Mucosa of descending colon (tissue), 3 donors: ENCODE results near the gene TMEM45A. TPM values are rescaled to one million over a fixed set of nuclear protein-coding genes. Genes with fewer than 3 reads are reported as not detected.

Experiments
- ATAC-seq: fragments of 200-7000 bp; cut with Tn5 transposase; one replicate; pipeline ENCODE4 v1.9.1; 2020; ENCODE audit warnings: mild to moderate bottlenecking, moderate library complexity
- DNase-seq, 3 donors: peaks; one replicate each; pipeline ENCODE4 v3.0.0-alpha.2; 2020
- H3K36me3 ChIP-seq: fragments of 200-600 bp; one replicate; pipeline ENCODE4 v1.8.0; 2021; ENCODE audit warnings: low read depth, mild to moderate bottlenecking
- H3K4me1 ChIP-seq: fragments of 200-600 bp; one replicate; pipeline ENCODE4 v1.8.0; 2021; ENCODE audit warnings: low read depth, mild to moderate bottlenecking
- H3K4me3 ChIP-seq: fragments of 200-600 bp; one replicate; pipeline ENCODE4 v1.8.0; 2021; ENCODE audit warnings: mild to moderate bottlenecking
- H3K9me3 ChIP-seq: fragments of 200-600 bp; one replicate; pipeline ENCODE4 v1.8.0; 2021; ENCODE audit warnings: mild to moderate bottlenecking
- intact Hi-C, 2 donors: fragments of 100-400 bp; cut with DNase I in 1 of 2; cut with micrococcal nuclease in 1 of 2; formaldehyde crosslinking; loops; one replicate each; pipeline versions ENCODE4 v1.11.0 to v1.11.1; 2022; cut with DNase I, micrococcal nuclease
- total RNA-seq, 3 donors: library from RNA; stranded (reverse); fragmentation: NEBNext Ultra II Directional in 2 of 3; extraction: Animal tissue kit (Norgen Biotek cat#: 25700) in 2 of 3; gene quantifications; one replicate each; pipeline versions ENCODE4 v1.2.1 to v1.2.4, GENCODE V29; 2021 to 2023
- TF ChIP-seq, protein P1 (sequence below): fragments of 200-600 bp; IDR thresholded peaks from one replicate; pipeline ENCODE4 v1.8.0; 2022; ENCODE audit warnings: antibody characterized with exemption, mild to moderate bottlenecking
- donor health status: DM: no; HTN: no; CAD: no; lungs with moderate emphysema.
- donor health status: DM: no; HTN: no; CAD: no.
- donor health status: DM: no; HTN: yes; CAD: no.

TMEM45A gene
- total RNA-seq, 3 donors from 2014 or later: 1.9 to 11.4 (median 6.0) TPM

- peaks cover 5% of the 10 kb centered on the region for H3K4me1 ChIP-seq
- no peak overlapping the region for H3K4me3 ChIP-seq
- TF ChIP-seq, protein P1, sequence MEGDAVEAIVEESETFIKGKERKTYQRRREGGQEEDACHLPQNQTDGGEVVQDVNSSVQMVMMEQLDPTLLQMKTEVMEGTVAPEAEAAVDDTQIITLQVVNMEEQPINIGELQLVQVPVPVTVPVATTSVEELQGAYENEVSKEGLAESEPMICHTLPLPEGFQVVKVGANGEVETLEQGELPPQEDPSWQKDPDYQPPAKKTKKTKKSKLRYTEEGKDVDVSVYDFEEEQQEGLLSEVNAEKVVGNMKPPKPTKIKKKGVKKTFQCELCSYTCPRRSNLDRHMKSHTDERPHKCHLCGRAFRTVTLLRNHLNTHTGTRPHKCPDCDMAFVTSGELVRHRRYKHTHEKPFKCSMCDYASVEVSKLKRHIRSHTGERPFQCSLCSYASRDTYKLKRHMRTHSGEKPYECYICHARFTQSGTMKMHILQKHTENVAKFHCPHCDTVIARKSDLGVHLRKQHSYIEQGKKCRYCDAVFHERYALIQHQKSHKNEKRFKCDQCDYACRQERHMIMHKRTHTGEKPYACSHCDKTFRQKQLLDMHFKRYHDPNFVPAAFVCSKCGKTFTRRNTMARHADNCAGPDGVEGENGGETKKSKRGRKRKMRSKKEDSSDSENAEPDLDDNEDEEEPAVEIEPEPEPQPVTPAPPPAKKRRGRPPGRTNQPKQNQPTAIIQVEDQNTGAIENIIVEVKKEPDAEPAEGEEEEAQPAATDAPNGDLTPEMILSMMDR: no peak
- ATAC-seq: peak; percentile 89
- no peaks in the 10 kb centered on the region for H3K36me3 ChIP-seq
- intact Hi-C loops: loop anchor here (2.0 to 5.0 kb wide), 2 partner anchors 119 to 129 kb away; no protein-coding TSS in a partner anchor
- peak in 1 of 3 donors; percentile 59 for DNase-seq
- H3K9me3 ChIP-seq: no peaks in the 10 kb centered on the region
Measured at GRCh38 chr3:100591411-100591810, 99.0 kb downstream of the TMEM45A start.

GRCh38 chr3:100600181-100601042, 108.0 kb downstream of the TMEM45A start:
- TF ChIP-seq, protein P1: no peak
- Histone ChIP-seq H3K4me1 (peaks cover 7% of the 10 kb centered on the region), H3K9me3 (no peaks in the 10 kb centered on the region), H3K36me3 (no peaks in the 10 kb centered on the region), H3K4me3 (no peak overlapping the region)
- ATAC-seq (peak; percentile 56), DNase-seq (peak in 1 of 3 donors; percentile 48)
- intact Hi-C loops: no loop called here

DNA sequence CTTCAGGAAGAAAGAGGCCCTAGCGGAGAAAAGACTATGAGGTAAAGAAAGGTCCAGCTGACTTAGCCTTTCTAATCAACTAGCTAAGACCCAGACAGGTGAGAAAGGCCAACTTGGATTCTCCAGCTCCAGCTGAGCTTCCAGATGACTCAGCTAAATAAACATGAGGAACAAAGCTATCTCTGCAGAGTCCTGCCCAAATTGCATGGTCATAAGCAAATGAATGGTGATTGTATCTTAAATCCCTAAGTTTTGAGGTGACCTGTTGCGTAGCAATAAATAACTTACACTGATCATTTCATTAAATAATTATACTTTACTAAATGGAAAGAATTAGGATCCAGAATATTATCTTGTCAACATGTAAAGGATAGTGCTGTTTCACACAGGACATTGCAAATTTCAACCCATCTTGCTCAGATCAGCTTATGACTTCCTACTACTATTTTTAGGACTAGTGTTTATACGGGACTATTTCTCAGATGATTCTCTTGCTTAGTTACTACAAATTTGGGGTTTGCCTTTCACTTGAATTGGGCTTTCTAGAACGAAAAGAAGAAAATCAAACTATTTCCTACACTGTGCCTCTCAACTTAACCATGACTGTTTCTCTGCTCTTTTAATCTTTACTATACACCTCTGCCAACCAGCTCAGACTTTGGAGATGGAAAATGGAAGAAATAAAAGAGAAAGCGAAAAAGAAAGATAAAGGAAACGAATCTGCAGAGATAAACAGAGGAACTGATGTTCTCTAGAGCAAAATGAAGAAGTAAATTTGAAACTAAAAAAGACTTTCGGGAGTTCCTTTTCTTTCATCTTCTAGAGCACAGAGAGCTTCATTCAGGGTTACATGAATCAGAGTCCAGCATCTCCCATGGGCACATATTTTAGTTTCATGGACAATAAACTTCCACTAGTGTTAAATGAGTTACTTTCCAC, 110.4 kb downstream of the TMEM45A start:
- H3K4me1 ChIP-seq: peaks cover 7% of the 10 kb centered on the region
- ATAC-seq (peak; percentile 79), DNase-seq (no peak)
- no peaks in the 10 kb centered on the region for H3K9me3 ChIP-seq
- intact Hi-C loops: no loop called here
- no peak overlapping the region for H3K4me3 ChIP-seq
- TF ChIP-seq, protein P1: no peak
- no peaks in the 10 kb centered on the region for H3K36me3 ChIP-seq

DNA sequence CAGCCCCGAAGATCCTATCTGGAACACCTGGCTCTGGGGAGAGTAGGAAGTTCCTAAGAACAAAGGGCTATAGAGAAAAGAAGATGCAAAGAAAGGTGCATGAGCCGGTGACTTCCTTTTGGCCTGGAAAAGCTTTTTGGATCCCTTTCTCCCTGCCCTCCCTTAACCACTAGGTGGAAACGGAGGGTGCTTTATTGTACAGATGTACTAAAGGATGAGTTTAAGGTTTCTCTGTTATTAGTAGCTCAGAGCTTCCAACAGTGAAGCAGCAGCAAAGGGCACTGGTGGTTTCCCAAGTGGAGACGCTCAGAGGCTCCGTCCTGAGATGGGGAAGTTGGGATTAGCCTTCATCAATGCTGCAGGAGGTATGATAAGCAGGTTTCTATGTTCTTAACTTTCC, 111.0 kb downstream of the TMEM45A start:
- peaks cover 7% of the 10 kb centered on the region for H3K4me1 ChIP-seq
- peak; percentile 72 for ATAC-seq
- H3K4me3 ChIP-seq: no peak overlapping the region
- intact Hi-C loops: no loop called here
- no peaks in the 10 kb centered on the region for H3K9me3 ChIP-seq
- H3K36me3 ChIP-seq: no peaks in the 10 kb centered on the region
- DNase-seq: no peak
- TF ChIP-seq, protein P1: no peak

- H3K4me3 ChIP-seq: no peak overlapping the region
- TF ChIP-seq, protein P1: no peak
- H3K9me3 ChIP-seq: no peaks in the 10 kb centered on the region
- intact Hi-C loops: no loop called here
- DNase-seq (no peak), ATAC-seq (no peak)
- H3K4me1 ChIP-seq: peaks cover 10% of the 10 kb centered on the region
- no peaks in the 10 kb centered on the region for H3K36me3 ChIP-seq
Measured at GRCh38 chr3:100605358-100605757, 112.9 kb downstream of the TMEM45A start.
